GM18520 (cell line): ENCODE measurements around the gene BABAM2.
"Not testable (repeated sequence)": the region's sequence is repeated elsewhere in the genome, so short reads cannot be mapped to it uniquely, and the experiment has no call there.

ENCODE experiments used
- ATAC-seq: cut with Tn5 transposase; IDR thresholded peaks from one replicate; pipeline ENCODE4 v1.9.1; 2021; ENCODE audit not compliant: unreplicated experiment

Gene BABAM2

GRCh38 chr2:28322456-28322855 lies 431.9 kb downstream of the BABAM2 start:
- ATAC-seq = no peak

DNA sequence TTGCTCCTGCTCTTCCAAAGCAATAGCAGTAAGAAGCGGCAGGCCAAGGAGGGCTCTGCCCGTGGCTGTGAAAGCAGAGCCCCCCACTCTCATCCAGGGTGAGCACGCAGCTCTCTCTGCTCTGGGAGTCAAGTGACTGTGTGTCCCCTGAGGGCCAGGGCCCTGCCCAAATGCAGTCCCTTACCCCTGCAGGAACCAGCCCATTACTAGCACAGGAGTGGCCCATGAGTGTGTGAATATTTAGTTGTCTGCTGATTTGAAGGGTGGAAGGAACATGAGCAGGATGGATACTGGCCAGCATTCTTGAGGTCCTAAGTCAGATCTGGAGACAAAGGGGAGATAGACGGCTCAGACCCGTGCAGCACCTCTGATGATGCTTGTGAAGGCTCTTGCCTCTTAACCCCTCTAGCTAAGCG lies 432.5 kb downstream of the BABAM2 start:
- ATAC-seq = no peak

- ATAC-seq = no peak
Measured at GRCh38 chr2:28325173-28325566, 434.6 kb downstream of the BABAM2 start.

GRCh38 chr2:28325567-28326468 lies 435.3 kb downstream of the BABAM2 start:
- peak; percentile 52 for ATAC-seq

DNA sequence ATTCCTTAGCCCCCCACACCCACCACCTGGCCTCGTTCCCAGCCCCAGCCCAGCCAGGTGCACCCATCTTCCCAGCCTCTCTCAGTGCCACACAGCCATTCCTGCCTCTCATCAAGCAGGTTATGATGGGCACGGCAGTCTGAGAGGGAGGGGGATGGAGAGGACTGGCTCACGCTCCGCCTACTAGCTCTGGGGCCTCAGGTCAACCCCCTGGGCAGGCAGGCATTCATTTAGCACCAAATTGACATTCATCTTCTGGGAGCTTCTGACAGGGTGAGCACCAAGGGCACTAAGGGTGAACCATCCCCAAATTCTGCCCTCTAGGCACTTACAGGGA lies 435.9 kb downstream of the BABAM2 start:
- ATAC-seq = no peak

DNA sequence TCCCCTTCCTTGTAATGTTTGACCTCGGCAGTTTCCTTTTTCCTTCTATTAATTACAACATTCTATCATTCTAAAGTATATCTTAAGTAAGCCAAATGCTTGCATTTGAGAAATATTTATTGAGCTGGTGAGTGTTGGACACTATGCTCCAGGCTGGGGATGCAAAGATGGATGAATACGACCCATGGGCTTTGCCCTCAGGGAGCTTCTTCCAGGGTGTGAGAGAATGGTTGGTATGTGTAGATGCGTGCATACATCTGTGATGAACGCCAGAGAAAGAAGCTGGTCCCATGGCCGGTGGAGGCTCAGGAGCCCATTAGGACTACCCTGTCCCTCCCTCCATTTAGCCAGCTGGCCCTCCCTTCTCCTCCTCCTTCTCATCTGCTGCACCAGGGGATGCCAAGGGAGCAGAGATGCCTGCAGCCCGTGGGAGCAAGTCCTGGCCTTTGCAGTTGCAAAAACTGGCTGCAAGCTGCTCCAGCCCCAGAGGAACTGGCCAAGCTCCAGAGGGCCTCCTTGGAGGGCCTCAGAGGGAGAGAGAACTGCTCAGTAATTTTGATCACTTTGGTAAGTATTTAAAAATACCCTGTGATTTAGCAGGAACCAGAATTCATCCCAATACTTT lies 436.5 kb downstream of the BABAM2 start:
- ATAC-seq = no peak

DNA sequence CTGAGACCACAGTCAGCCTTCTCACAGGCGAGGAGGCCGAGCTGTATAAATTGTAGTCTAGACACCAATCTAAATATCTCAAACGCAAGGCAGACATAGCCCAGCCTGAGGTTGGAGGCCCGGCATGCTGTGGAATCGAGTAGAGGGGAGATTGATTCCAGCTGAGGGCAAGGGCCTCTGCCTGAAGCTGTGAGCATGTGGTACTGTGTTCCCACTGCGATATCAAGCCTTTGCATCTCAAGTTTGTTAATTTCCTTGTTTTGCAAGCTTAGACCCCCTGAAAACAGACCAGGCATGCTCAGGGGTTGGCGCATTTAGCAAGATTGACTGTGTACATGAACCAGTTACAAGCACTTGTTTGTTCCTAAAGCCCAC lies 437.0 kb downstream of the BABAM2 start:
- no peak for ATAC-seq

DNA sequence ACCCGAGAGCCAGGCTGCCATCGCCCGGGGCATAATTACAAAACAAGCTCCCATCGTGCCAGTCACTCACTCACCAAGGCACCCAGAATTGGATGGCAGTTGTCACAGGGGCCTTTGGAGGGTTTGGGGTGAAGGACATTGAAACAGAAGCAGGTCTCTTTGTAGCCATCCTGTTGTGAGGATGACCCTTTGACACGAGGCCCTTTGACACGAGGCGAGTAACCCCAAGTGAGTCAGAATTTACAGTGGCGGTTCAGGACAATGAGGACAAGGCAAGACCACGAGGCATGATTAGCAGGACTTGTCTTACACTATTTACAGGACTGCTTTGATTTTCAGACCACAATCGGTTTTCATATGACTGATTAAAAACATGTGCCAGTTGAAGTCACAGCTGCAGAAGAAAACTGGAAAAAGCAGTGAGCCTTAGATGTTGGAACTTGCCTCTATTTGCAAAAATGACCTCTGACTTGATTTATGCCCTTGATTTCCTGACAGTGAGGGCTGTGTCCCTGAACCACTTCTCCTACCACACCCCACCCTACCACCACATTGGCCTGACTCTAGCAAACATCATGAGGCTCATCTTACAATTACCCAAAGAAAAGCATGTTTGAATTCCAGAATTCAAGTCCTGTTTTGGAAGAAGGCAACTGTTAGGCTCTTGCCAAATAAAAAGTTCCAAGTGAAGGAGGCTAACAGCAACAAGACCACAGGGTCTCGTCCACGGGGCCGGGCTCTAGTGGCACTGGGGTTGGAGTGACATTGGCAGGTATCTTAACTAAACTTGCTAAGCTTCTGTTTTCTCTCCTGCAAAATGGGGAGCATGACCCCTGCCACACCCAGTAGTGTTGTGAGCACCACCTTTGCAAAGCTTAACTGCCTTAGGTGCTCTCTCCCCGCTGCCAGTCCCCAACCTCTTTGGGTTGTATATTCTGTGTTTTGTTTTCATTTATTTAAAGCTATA lies 437.7 kb downstream of the BABAM2 start:
- no peak for ATAC-seq

DNA sequence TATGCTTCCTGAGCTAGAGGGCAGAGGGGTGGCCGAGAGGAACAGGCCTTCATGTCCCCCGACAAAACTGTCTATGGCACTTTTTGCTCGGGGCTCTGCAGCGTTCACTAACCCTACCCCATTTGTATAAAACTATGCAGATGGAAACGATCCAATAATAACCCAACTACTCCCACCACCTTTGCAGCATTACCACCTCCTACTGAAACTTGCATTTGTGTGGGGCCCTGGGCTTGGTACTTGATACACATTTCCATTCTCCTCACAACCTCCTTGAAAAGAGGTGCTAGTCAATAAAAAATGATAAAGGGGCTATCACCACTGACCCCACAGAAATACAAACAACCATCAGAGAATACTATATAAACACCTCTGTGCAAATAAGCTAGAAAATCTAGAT lies 438.7 kb downstream of the BABAM2 start:
- ATAC-seq = no peak

DNA sequence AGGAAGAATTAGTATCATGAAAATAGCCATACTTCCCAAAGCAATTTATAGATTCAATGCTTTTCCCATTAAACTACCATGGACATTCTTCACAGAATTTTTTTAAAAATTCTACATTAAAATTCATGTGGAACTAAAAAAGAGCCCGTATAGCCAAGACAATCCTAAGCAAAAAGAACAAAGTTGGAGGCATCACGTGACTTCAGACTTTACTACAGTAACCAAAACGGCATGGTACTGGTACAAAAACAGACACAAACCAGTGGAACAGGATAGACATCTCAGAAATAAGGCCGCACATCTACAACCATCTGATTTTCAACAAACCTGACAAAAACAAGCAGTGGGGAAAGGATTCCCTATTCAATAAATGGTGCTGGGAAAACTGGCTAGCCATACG lies 440.2 kb downstream of the BABAM2 start:
- not testable (repeated sequence) for ATAC-seq

DNA sequence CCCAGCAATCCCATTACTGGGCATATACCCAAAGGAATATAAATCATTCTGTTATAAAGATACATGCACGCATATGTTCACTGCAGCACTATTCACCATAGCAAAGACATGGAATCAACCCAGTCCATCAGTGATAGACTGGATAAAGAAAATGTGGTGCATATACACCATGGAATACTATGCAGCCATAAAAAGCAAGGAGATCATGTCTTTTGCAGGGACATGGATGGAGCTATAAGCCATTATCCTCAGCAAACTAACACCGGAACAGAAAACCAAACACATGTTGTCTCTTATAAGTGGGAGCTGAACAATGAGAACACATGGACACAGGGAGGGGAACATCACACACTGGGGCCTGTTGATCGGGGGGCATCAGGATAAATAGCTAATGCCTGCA lies 441.3 kb downstream of the BABAM2 start:
- ATAC-seq = not testable (repeated sequence)

DNA sequence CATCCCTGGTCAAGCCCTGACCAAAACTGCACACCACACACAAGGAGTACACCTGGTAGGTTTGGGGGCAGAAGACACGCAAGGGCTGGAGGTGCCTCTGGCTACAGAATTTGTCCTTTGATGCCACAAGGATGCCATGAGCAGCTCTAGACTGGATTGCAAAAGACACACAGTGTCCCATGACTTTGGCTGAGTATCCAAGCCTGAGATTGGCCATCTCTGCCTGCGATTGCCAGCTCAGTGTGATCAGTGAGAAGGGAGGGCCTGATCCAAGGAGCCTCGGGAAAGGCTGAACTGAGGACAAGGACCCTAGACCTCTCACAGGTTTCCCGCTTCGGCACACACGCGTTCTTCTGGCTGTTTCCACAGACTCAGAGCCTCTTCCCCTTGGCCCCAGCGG lies 442.2 kb downstream of the BABAM2 start:
- ATAC-seq = no peak

- no peak for ATAC-seq
Measured at GRCh38 chr2:28333606-28334526, 443.3 kb downstream of the BABAM2 start.

DNA sequence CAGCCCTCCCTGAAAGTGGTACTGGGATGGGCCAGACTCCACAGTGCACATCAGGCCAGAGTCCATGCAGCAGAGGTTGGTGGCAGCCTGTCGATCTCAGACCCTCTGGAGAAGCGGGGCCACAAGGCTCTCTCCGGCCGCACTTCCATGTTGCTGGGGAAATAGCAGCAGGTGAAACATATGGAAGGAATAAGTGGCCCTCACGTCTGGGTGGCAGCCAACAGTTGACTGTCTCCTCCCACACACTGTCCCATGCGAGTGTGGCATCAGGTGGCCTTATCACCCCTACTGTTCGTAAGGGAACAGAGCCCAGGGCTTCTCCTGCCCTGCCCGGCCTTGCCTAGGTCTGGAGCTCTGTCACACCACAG lies 444.0 kb downstream of the BABAM2 start:
- ATAC-seq = no peak

GRCh38 chr2:28335265-28335664 lies 444.7 kb downstream of the BABAM2 start:
- ATAC-seq = not testable (repeated sequence)

- no peak for ATAC-seq
Measured at GRCh38 chr2:28335666-28336065, 445.1 kb downstream of the BABAM2 start.

DNA sequence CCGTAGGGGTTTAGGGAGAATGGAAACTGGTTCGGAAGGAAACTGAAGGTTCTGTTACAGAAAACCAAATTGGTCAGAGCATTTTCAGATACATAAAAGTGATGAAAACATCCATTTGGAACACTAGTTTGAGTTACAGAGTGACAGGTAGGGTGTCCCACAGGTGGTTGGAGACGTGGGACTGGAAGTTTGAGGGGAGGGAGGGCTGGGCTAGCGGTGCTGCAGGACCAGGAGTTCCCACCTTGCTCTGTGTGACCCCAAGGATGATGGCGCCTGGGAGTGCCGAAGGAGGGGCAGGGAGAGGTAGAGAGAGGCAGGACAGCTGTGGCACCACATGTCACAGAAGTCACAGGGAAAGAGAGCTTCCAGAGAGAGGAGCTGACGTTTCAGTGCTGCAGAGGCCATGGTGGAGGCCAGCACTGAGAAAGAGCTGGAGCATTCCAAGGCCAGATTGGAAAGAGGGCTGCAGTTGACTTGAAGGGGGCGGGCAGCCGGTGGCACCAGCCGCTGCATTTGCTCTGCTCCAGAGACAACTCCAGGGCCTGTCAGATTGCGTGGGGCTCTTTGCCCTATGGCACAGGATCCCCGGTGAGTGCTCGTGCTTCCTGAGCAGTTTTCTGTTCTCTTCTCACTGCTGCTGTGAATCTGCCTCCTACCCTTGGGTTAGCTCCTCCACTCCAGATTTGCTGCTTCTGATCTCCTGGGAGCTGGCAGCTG lies 445.9 kb downstream of the BABAM2 start:
- no peak for ATAC-seq

- ATAC-seq = no peak
Measured at GRCh38 chr2:28336982-28337627, 446.6 kb downstream of the BABAM2 start.

DNA sequence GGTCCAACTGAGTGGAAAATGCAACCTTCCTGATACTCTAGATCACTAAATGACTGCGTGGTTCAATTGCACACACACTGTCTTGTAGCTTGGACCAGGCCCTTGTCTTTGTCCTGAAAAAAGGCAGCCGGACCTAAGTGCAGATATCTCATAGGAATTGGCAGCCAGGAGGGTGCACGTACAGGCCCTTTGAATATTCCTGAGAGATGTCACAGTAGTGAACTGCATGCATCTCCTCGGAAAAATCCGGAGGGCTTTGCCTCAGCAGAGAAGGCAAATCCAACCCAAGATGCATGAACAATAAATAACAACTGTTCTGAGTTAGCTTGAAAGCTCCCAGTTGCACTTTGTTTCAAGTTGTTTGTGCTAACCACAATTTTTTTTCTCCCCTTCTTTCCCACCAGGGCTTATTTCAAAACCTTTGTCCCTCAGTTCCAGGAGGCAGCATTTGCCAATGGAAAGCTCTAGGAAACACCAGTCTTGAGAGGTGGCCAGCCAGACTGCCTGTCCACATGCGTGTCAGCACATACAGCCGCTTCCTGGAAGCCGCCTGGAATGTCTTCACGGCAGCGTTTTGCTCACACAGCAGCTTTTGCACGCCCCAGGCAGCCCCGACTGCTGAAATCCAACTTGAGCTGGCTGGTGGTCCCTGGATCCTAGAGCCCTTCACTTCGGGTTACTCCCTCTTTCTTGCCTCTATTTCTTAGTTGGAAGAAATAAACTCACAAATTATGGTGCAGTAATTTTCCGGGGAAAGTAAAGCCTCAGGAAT lies 447.7 kb downstream of the BABAM2 start:
- no peak for ATAC-seq
